AG04450 (cell line): ENCODE measurements around the gene RBM34. TPM values are rescaled to one million over a fixed set of nuclear protein-coding genes. Genes with fewer than 3 reads are reported as not detected.
A peak's percentile ranks its signal among the peaks of the same experiment; 100 is the strongest.
"Not testable (repeated sequence)": the region's sequence is repeated elsewhere in the genome, so short reads cannot be mapped to it uniquely, and the experiment has no call there.

Source experiments
- CTCF ChIA-PET: fragments of 300-600, 350-600 bp; formaldehyde crosslinking; extraction: SDS; loops from one replicate; lab custom pipeline; 2022; ENCODE audit warnings: antibody characterized with exemption, inconsistent platforms; lab: Charles Lee
- POLR2A ChIA-PET: fragments of 350-600 bp; formaldehyde crosslinking; extraction: SDS; loops from one replicate; lab custom pipeline; 2021; ENCODE audit warnings: antibody characterized with exemption, inconsistent platforms; lab: Yijun Ruan, JAX
- DNase-seq: peaks from one replicate; pipeline ENCODE4 v3.0.0-alpha.2; 2011; ENCODE audit warnings: low read depth, low spot score
- H3K27ac ChIP-seq: one replicate; pipeline ENCODE4 v1.5.1; 2012; ENCODE audit warnings: low read depth, low read length, control low read depth
- H3K27me3 ChIP-seq: one replicate; pipeline ENCODE4 v1.6.0; 2012; ENCODE audit warnings: low read length; ENCODE audit not compliant: control insufficient read depth, insufficient read depth
- H3K4me3 ChIP-seq: 2 replicates; pipeline ENCODE4 v1.5.1; 2011; ENCODE audit warnings: mild to moderate bottlenecking, low read depth, low read length, control low read depth
- H3K9me3 ChIP-seq: 2 replicates; pipeline ENCODE4 v1.5.1; 2012; ENCODE audit warnings: low read length; ENCODE audit not compliant: control insufficient read depth, insufficient read depth
- CTCF ChIP-seq: IDR thresholded peaks from 2 replicates; pipeline ENCODE4 v1.5.1; 2011; ENCODE audit warnings: low read depth, low read length, control low read depth, inconsistent platforms
- polyA plus RNA-seq: library from polyadenylated mRNA; depleted of rRNA; stranded (reverse); fragments of >200 nt; gene quantifications from 2 replicates; pipeline ENCODE4 v1.2.3, GENCODE V29; 2011

Gene RBM34
- polyA plus RNA-seq, 1 experiment: 47.0 TPM

- Histone ChIP-seq H3K4me3 (no peak overlapping the region), H3K9me3 (no peaks in the 10 kb centered on the region), H3K27me3 (no peaks in the 10 kb centered on the region), H3K27ac (no peak overlapping the region)
- ChIA-PET POLR2A (no interaction called here), CTCF (no interaction called here)
- TF ChIP-seq CTCF: no peak
- no peak for DNase-seq
Measured at GRCh38 chr1:235203428-235203827, 42.4 kb upstream of the RBM34 start.

- DNase-seq, H3K9me3 ChIP-seq, H3K4me3 ChIP-seq, H3K27ac ChIP-seq, H3K27me3 ChIP-seq, POLR2A ChIA-PET: not testable (repeated sequence)
- CTCF ChIA-PET: interaction anchor here (0.9 kb wide), 1 partner anchor 213 kb away, joined by 3 read pairs; no protein-coding TSS in a partner anchor
Measured at GRCh38 chr1:235202447-235202846, 41.4 kb upstream of the RBM34 start.

GRCh38 chr1:235199441-235199840 lies 38.4 kb upstream of the RBM34 start:
- Histone ChIP-seq H3K27me3 (no peaks in the 10 kb centered on the region), H3K27ac (no peak overlapping the region), H3K9me3 (no peaks in the 10 kb centered on the region), H3K4me3 (no peak overlapping the region)
- DNase-seq: no peak
- POLR2A ChIA-PET: no interaction called here
- TF ChIP-seq CTCF: peak; percentile 52
- CTCF ChIA-PET: interaction anchor here (1.0 to 2.2 kb wide), 4 partner anchors 10 to 222 kb away, joined by 3 to 11 read pairs (median 6); no protein-coding TSS in a partner anchor

GRCh38 chr1:235190431-235190830 lies 29.4 kb upstream of the RBM34 start:
- POLR2A ChIA-PET: no interaction called here
- no peak for TF ChIP-seq CTCF

GRCh38 chr1:235187316-235187715 lies 26.3 kb upstream of the RBM34 start:
- Histone ChIP-seq H3K27me3 (no peaks in the 10 kb centered on the region), H3K4me3 (no peak overlapping the region), H3K9me3 (no peaks in the 10 kb centered on the region), H3K27ac (no peak overlapping the region)
- CTCF ChIA-PET: no interaction called here
- TF ChIP-seq CTCF: no peak
- no peak for DNase-seq
- POLR2A ChIA-PET: no interaction called here

More at GRCh38 chr1:235190431-235190830, 29.4 kb upstream of the RBM34 start:
- DNase-seq: no peak
- no peaks in the 10 kb centered on the region for H3K27me3 ChIP-seq
- CTCF ChIA-PET: no interaction called here
- no peaks in the 10 kb centered on the region for H3K9me3 ChIP-seq
- H3K27ac ChIP-seq: no peak overlapping the region
- H3K4me3 ChIP-seq: no peak overlapping the region
